MM.1S (cell line): ENCODE results near the gene AGR2.

Source experiments
- DNase-seq: peaks from one replicate; pipeline ENCODE4 v3.0.0-alpha.2; 2015
- H2AFZ ChIP-seq: fragments of 300-600 bp; sonication (generic); 2 replicates; pipeline ENCODE4 v1.6.0; 2016; ENCODE audit warnings: antibody characterized with exemption, low read length
- H3F3A ChIP-seq: fragments of 300-600 bp; sonication (generic); 2 replicates; pipeline ENCODE4 v1.6.1; 2016; ENCODE audit warnings: mild to moderate bottlenecking, antibody characterized with exemption, low read length, moderate library complexity, mixed read lengths; ENCODE audit not compliant: insufficient read depth
- H3K27ac ChIP-seq: fragments of 300-600 bp; sonication (generic); 2 replicates; pipeline ENCODE4 v1.5.1; 2016; ENCODE audit warnings: mild to moderate bottlenecking, low read length
- H3K27me3 ChIP-seq: fragments of 300-600 bp; sonication (generic); replicated peaks from 2 replicates; pipeline ENCODE4 v1.6.0; 2016; ENCODE audit warnings: low read length; ENCODE audit not compliant: insufficient read depth
- H3K36me3 ChIP-seq: fragments of 300-600 bp; sonication (generic); replicated peaks from 2 replicates; pipeline ENCODE4 v1.6.1; 2016; ENCODE audit warnings: mild to moderate bottlenecking, low read length, mixed read lengths; ENCODE audit not compliant: insufficient read depth
- H3K4me1 ChIP-seq: fragments of 300-600 bp; sonication (generic); 2 replicates; pipeline ENCODE4 v1.6.1; 2016; ENCODE audit warnings: low read length, mixed read lengths
- H3K4me2 ChIP-seq: fragments of 300-600 bp; sonication (generic); 2 replicates; pipeline ENCODE4 v1.6.0; 2016; ENCODE audit warnings: low read depth, low read length
- H3K4me3 ChIP-seq: fragments of 300-600 bp; sonication (generic); 2 replicates; pipeline ENCODE4 v1.5.1; 2016; ENCODE audit warnings: low read length, mixed read lengths
- H3K79me2 ChIP-seq: fragments of 300-600 bp; sonication (generic); 2 replicates; pipeline ENCODE4 v1.6.1; 2016; ENCODE audit warnings: mixed run types, low read length, mixed read lengths
- H3K9ac ChIP-seq: fragments of 300-600 bp; sonication (generic); 2 replicates; pipeline ENCODE4 v1.6.1; 2016; ENCODE audit warnings: low read length, mixed read lengths
- H3K9me2 ChIP-seq: fragments of 300-600 bp; sonication (generic); replicated peaks from 2 replicates; pipeline ENCODE4 v1.6.1; 2016; ENCODE audit warnings: mild to moderate bottlenecking, low read length, mixed read lengths; ENCODE audit not compliant: insufficient read depth
- H3K9me3 ChIP-seq: fragments of 300-600 bp; sonication (generic); replicated peaks from 2 replicates; pipeline ENCODE4 v1.6.1; 2016; ENCODE audit warnings: mild to moderate bottlenecking, low read length, mixed read lengths; ENCODE audit not compliant: insufficient read depth
- H4K20me1 ChIP-seq: fragments of 300-600 bp; sonication (generic); 2 replicates; pipeline ENCODE4 v1.6.1; 2016; ENCODE audit warnings: mild to moderate bottlenecking, low read length, moderate library complexity, mixed read lengths; ENCODE audit not compliant: insufficient read depth
- EZH2 ChIP-seq: fragments of 300-600 bp; sonication (generic); optimal IDR thresholded peaks from 2 replicates; pipeline ENCODE3; 2017; ENCODE audit warnings: low read depth, mild to moderate bottlenecking, antibody characterized with exemption, low read length, mixed read lengths
- EZH2phosphoT487 ChIP-seq: fragments of 300-600 bp; sonication (generic); IDR thresholded peaks from 2 replicates; pipeline ENCODE4 v1.6.1; 2018; ENCODE audit warnings: antibody characterized with exemption, low read length
- TF ChIP-seq, protein P1 (sequence below): fragments of 300-600 bp; sonication (generic); IDR thresholded peaks from 2 replicates; pipeline ENCODE4 v1.5.1; 2016; ENCODE audit warnings: antibody characterized with exemption, low read length, mixed read lengths

Gene AGR2

DNA sequence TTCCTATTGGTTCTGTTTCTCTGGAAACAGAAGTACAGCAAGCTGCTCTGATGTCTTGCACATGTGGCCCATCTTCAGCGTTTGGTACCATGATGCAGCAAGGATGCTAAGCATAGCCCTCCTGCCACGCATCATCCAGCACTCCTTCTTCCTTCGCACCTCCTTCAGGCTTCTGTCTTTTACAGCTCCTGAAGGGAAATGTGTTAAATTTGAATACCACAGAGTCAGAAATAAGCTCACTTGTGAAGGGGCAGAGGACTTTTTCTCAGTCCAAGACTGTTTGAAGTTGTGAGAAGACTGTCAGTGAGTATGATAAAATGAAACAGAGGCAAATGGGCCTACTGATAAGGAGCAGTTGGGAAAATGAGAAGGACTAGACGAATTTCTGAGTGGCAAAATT, 30.5 kb downstream of the AGR2 start:
- no peaks in the 10 kb centered on the region for H3K79me2 ChIP-seq
- TF ChIP-seq EZH2 (no peak), EZH2phosphoT487 (no peak)
- TF ChIP-seq, protein P1, sequence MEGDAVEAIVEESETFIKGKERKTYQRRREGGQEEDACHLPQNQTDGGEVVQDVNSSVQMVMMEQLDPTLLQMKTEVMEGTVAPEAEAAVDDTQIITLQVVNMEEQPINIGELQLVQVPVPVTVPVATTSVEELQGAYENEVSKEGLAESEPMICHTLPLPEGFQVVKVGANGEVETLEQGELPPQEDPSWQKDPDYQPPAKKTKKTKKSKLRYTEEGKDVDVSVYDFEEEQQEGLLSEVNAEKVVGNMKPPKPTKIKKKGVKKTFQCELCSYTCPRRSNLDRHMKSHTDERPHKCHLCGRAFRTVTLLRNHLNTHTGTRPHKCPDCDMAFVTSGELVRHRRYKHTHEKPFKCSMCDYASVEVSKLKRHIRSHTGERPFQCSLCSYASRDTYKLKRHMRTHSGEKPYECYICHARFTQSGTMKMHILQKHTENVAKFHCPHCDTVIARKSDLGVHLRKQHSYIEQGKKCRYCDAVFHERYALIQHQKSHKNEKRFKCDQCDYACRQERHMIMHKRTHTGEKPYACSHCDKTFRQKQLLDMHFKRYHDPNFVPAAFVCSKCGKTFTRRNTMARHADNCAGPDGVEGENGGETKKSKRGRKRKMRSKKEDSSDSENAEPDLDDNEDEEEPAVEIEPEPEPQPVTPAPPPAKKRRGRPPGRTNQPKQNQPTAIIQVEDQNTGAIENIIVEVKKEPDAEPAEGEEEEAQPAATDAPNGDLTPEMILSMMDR, result no peak
- no peak overlapping the region for H3K27ac ChIP-seq
- no peaks in the 10 kb centered on the region for H4K20me1 ChIP-seq
- H3F3A ChIP-seq, result no peaks in the 10 kb centered on the region
- H3K9ac ChIP-seq, result no peak overlapping the region
- no peaks in the 10 kb centered on the region for H3K4me1 ChIP-seq
- no peak overlapping the region for H3K4me2 ChIP-seq
- no peaks in the 10 kb centered on the region for H3K9me2 ChIP-seq
- no peak for DNase-seq
- no peaks in the 10 kb centered on the region for H3K9me3 ChIP-seq
- no peak overlapping the region for H3K4me3 ChIP-seq
- no peaks in the 10 kb centered on the region for H3K36me3 ChIP-seq
- H3K27me3 ChIP-seq, result no peaks in the 10 kb centered on the region
- no peak overlapping the region for H2AFZ ChIP-seq

DNA sequence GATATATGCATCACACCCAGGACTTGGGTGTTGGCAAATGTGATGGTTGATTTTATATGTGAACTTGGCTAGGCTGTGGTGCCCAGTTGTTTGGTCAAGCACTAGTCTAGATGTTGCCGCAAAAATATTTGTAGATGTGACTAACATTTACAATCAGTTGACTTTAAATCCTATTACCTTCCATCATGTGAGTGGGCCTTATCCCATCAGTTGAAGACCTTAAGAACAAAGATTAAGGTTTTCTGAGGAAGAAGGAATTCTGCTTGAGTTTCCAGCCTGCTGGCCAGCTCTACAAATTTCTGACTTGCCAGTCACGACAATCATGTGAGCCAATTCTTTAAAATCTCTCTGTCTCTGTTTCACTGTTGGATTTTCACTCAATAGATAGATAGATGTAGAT, 30.9 kb downstream of the AGR2 start:
- DNase-seq, result no peak
- no peak overlapping the region for H3K4me2 ChIP-seq
- no peak for TF ChIP-seq EZH2
- TF ChIP-seq EZH2phosphoT487, result no peak
- TF ChIP-seq, protein P1, result no peak
- no peak overlapping the region for H3K9ac ChIP-seq
- no peak overlapping the region for H2AFZ ChIP-seq
- no peaks in the 10 kb centered on the region for H3K27me3 ChIP-seq
- H3K79me2 ChIP-seq, result no peaks in the 10 kb centered on the region
- H3K4me3 ChIP-seq, result no peak overlapping the region
- no peaks in the 10 kb centered on the region for H3F3A ChIP-seq
- H3K36me3 ChIP-seq, result no peaks in the 10 kb centered on the region
- no peaks in the 10 kb centered on the region for H3K9me2 ChIP-seq
- no peak overlapping the region for H3K27ac ChIP-seq
- H3K9me3 ChIP-seq, result no peaks in the 10 kb centered on the region
- no peaks in the 10 kb centered on the region for H3K4me1 ChIP-seq
- H4K20me1 ChIP-seq, result no peaks in the 10 kb centered on the region

DNA sequence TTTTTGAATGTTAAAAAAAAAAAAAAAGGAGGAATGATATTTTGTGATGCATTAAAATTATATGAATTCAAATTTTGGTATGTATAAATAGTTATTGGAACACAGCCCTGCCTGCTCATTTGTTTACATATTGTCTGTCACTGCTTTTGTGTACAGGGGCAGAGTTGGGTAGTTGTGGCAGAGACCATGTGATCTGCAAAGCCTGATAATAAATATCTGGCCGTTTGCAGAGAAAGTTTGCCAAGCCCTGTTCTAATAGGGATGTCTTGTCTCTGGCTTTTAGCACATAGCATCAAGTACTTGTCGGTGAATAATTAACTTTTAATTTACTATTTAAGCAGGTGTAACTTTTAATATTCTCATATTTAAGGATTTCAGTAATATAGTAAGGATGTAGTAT, 31.5 kb downstream of the AGR2 start:
- no peaks in the 10 kb centered on the region for H3K4me1 ChIP-seq

More for the DNA sequence above, 31.5 kb downstream of the AGR2 start:
- H4K20me1 ChIP-seq, result no peaks in the 10 kb centered on the region
- TF ChIP-seq, protein P1, result no peak
- TF ChIP-seq EZH2 (no peak), EZH2phosphoT487 (no peak)
- no peaks in the 10 kb centered on the region for H3F3A ChIP-seq
- no peaks in the 10 kb centered on the region for H3K9me3 ChIP-seq
- H2AFZ ChIP-seq, result no peak overlapping the region
- no peak overlapping the region for H3K4me2 ChIP-seq
- no peaks in the 10 kb centered on the region for H3K27me3 ChIP-seq
- H3K79me2 ChIP-seq, result no peaks in the 10 kb centered on the region
- no peak overlapping the region for H3K4me3 ChIP-seq
- DNase-seq, result no peak
- no peaks in the 10 kb centered on the region for H3K36me3 ChIP-seq
- H3K9me2 ChIP-seq, result no peaks in the 10 kb centered on the region
- H3K9ac ChIP-seq, result no peak overlapping the region
- no peak overlapping the region for H3K27ac ChIP-seq
